SJCRH30 (cell line): ENCODE measurements around the gene PRKCE. TPM values are rescaled to one million over a fixed set of nuclear protein-coding genes. Genes with fewer than 3 reads are reported as not detected.

Experiments
- DNase-seq, 2 experiments: peaks; one replicate each; pipeline ENCODE4 v3.0.0-alpha.2; 2015 to 2020
- H3K27ac ChIP-seq: fragments of 250-450 bp; sonication (Bioruptor Pico); 2 replicates; pipeline ENCODE4 v1.5.1; 2020; ENCODE audit warnings: mild to moderate bottlenecking, moderate library complexity
- H3K27me3 ChIP-seq: fragments of 250-450 bp; sonication (Bioruptor Pico); 2 replicates; pipeline ENCODE4 v1.5.1; 2020; ENCODE audit warnings: mild to moderate bottlenecking, moderate library complexity
- H3K36me3 ChIP-seq: fragments of 250-450 bp; sonication (Bioruptor Pico); 2 replicates; pipeline ENCODE4 v1.5.1; 2020; ENCODE audit warnings: mild to moderate bottlenecking, moderate library complexity
- H3K4me1 ChIP-seq: fragments of 250-450 bp; sonication (Bioruptor Pico); 2 replicates; pipeline ENCODE4 v1.5.1; 2020; ENCODE audit warnings: mild to moderate bottlenecking, moderate library complexity
- H3K4me3 ChIP-seq: fragments of 250-450 bp; sonication (Bioruptor Pico); 2 replicates; pipeline ENCODE4 v1.5.1; 2020; ENCODE audit warnings: mild to moderate bottlenecking, moderate library complexity
- H3K9me3 ChIP-seq: fragments of 250-450 bp; sonication (Bioruptor Pico); replicated peaks from 2 replicates; pipeline ENCODE4 v1.5.1; 2020; ENCODE audit warnings: mild to moderate bottlenecking, moderate library complexity
- total RNA-seq: library from RNA; depleted of rRNA; stranded (reverse); fragments of >200 nt; shearing (Covaris generic); gene quantifications from 2 replicates; pipeline ENCODE4 v1.2.3, GENCODE V29; 2014

The PRKCE gene
- total RNA-seq, 1 experiment from 2014 or later = 11.9 TPM

DNA sequence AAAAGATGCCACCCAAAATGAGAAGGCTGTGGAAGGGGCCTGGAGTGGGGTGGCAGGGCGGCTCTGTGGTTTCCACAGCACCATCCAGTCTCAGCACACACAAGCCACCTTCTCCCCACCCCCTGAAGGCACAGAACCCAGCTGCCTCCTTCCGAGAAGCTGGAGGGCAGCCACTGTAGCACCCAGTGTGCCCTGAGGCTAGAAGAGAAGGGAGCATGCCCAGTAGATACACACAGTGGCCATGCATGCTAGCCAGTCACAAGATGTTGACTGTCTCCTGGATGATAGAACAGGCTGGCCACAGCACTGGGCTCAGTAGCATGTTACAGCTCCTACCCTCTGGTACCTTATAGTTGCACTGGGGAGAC is 496.9 kb downstream of the PRKCE start:
- no peaks in the 10 kb centered on the region for H3K4me1 ChIP-seq
- DNase-seq = no peak
- H3K9me3 ChIP-seq = no peaks in the 10 kb centered on the region
- H3K27ac ChIP-seq = no peak overlapping the region
- H3K4me3 ChIP-seq = no peak overlapping the region
- peaks cover 4% of the 10 kb centered on the region for H3K36me3 ChIP-seq
- no peaks in the 10 kb centered on the region for H3K27me3 ChIP-seq

DNA sequence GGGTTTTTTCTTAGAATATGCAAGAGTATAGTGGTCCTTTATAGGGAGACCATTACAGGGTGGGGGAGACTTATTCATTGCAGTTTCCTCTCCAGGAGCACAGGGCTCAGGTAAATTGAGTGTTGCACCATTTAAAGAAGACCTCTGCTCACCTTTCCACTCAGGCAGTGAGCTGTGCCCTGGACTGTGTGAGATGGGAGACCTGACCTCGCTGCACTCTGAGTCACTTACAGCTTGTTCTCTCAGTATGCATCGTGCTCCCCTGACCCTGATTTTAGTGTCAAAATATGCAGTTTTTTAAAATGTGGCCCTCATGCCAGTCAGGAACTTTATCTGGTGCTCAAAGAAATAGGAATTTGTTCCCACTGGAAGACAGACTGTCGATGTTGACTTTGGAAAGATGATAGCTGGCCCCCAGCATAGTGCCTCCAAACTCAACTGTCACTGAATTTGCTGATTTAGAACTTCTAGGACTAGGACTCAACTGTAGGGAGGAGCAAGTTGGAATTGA is 499.0 kb downstream of the PRKCE start:
- Histone ChIP-seq H3K27me3 (no peaks in the 10 kb centered on the region), H3K4me3 (no peak overlapping the region), H3K27ac (no peak overlapping the region), H3K4me1 (no peaks in the 10 kb centered on the region), H3K9me3 (no peaks in the 10 kb centered on the region), H3K36me3 (peaks cover 5% of the 10 kb centered on the region; the same call in 1 of the 2 replicates)
- DNase-seq = no peak

- no peaks in the 10 kb centered on the region for H3K4me1 ChIP-seq
- no peak overlapping the region for H3K27ac ChIP-seq
- DNase-seq = no peak
- H3K36me3 ChIP-seq = 0 out of 2 replicates have a peak, but pooled peaks cover 3% of the 10 kb centered on the region
- no peaks in the 10 kb centered on the region for H3K9me3 ChIP-seq
- no peaks in the 10 kb centered on the region for H3K27me3 ChIP-seq
- no peak overlapping the region for H3K4me3 ChIP-seq
Measured at GRCh38 chr2:46151577-46151976, 500.1 kb downstream of the PRKCE start.

DNA sequence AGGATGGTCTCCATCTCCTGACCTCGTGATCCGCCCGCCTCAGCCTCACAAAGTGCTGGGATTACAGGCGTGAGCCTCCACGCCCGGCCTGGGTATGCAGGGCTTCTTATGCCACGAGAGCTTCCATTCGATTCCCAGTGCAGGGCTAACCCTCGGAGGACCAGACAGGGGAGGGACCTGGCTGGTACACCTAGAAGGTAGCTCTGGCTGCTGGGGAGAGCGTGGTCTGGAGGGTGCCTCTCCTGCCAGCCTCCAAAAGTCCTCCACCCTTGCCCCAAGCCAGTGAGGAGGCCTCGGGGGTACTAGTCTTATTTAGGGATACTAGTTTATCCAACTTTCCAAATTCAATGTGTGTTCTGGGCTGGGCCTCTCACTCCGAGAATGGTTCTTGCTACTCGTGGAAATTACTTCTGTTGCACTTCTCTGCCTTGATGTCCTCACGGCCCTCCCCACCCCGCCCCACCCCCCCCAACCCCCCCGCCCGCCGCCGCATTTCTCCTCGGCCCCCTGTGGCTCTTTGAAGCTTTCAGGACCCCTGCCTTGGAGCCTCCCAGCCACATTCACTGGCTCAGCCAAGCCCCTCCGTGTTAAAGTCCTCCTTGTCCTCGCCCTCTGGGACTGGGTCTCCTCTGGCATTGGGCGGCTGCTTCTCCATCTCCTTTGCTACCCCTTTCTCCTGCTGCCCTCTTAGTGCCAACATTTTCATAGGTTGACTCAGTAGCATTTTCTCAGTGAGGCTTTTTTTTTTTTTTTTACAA is 502.7 kb downstream of the PRKCE start:
- H3K4me3 ChIP-seq = no peak overlapping the region
- no peaks in the 10 kb centered on the region for H3K27me3 ChIP-seq
- H3K27ac ChIP-seq = no peak overlapping the region
- 0 out of 2 replicates have a peak, but pooled peaks cover 3% of the 10 kb centered on the region for H3K36me3 ChIP-seq
- no peaks in the 10 kb centered on the region for H3K9me3 ChIP-seq
- no peak for DNase-seq
- H3K4me1 ChIP-seq = no peaks in the 10 kb centered on the region

- no peak for DNase-seq
- no peaks in the 10 kb centered on the region for H3K4me1 ChIP-seq
- no peak overlapping the region for H3K27ac ChIP-seq
- no peaks in the 10 kb centered on the region for H3K9me3 ChIP-seq
- peaks cover 3% of the 10 kb centered on the region; the same call in 1 of the 2 replicates for H3K36me3 ChIP-seq
- no peaks in the 10 kb centered on the region for H3K27me3 ChIP-seq
- H3K4me3 ChIP-seq = no peak overlapping the region
Measured at GRCh38 chr2:46157072-46157965, 505.8 kb downstream of the PRKCE start.

DNA sequence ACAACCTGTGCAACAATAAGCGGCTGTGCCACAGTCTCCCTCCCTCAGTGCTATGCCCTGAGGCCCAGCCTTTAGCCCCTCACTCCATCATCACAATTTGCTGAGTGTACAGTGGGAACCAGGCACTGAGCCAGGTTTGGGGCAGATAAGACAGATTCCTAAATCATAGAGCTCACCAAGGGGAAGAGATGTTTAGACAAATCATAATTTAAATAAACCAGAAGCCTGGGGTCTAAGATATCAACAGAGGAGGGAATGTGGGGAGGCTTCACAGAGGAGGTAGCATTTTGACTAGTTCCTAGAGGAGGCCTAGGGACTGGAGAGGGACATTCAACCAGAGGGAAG is 506.5 kb downstream of the PRKCE start:
- H3K9me3 ChIP-seq = no peaks in the 10 kb centered on the region
- peaks cover 3% of the 10 kb centered on the region; the same call in 1 of the 2 replicates for H3K36me3 ChIP-seq
- no peak for DNase-seq
- H3K4me1 ChIP-seq = no peaks in the 10 kb centered on the region
- no peaks in the 10 kb centered on the region for H3K27me3 ChIP-seq
- no peak overlapping the region for H3K27ac ChIP-seq
- no peak overlapping the region for H3K4me3 ChIP-seq

GRCh38 chr2:46158661-46159060 is 507.2 kb downstream of the PRKCE start:
- H3K27ac ChIP-seq = no peak overlapping the region
- no peaks in the 10 kb centered on the region for H3K27me3 ChIP-seq
- H3K9me3 ChIP-seq = no peaks in the 10 kb centered on the region
- no peaks in the 10 kb centered on the region for H3K4me1 ChIP-seq
- no peak for DNase-seq
- H3K4me3 ChIP-seq = no peak overlapping the region
- peaks cover 3% of the 10 kb centered on the region; the same call in 1 of the 2 replicates for H3K36me3 ChIP-seq

DNA sequence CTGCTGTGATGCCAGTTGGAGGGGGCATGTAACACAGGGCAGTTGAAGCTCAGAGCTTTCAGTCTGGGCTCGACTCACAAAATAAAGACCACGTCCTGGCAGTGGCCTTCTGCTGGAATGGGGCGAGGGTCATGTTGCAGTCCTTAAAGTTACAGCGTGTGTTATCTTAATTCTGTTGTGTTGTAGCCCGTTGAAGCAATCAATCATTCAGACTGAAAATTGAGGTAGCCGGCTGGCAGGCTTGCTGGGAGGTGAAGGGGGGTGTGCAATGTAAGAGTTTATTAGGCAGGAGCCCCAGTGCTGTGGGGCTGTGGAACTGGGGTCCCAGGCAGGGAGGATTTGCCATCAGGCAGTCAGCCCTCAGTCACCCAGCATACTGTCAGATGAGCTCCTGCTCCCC is 508.9 kb downstream of the PRKCE start:
- no peaks in the 10 kb centered on the region; the same call in 1 of the 2 replicates for H3K36me3 ChIP-seq

GRCh38 chr2:46161315-46161714 is 509.8 kb downstream of the PRKCE start:
- H3K4me1 ChIP-seq = peaks cover 15% of the 10 kb centered on the region
- H3K4me3 ChIP-seq = no peak overlapping the region
- no peak overlapping the region for H3K27ac ChIP-seq
- H3K27me3 ChIP-seq = no peaks in the 10 kb centered on the region
- no peaks in the 10 kb centered on the region; the same call in 1 of the 2 replicates for H3K36me3 ChIP-seq
- no peak for DNase-seq
- no peaks in the 10 kb centered on the region for H3K9me3 ChIP-seq

More for the DNA sequence above, 508.9 kb downstream of the PRKCE start:
- H3K9me3 ChIP-seq = no peaks in the 10 kb centered on the region
- H3K27me3 ChIP-seq = no peaks in the 10 kb centered on the region
- H3K4me3 ChIP-seq = no peak overlapping the region
- DNase-seq = no peak
- no peak overlapping the region for H3K27ac ChIP-seq
- H3K4me1 ChIP-seq = peaks cover 15% of the 10 kb centered on the region

DNA sequence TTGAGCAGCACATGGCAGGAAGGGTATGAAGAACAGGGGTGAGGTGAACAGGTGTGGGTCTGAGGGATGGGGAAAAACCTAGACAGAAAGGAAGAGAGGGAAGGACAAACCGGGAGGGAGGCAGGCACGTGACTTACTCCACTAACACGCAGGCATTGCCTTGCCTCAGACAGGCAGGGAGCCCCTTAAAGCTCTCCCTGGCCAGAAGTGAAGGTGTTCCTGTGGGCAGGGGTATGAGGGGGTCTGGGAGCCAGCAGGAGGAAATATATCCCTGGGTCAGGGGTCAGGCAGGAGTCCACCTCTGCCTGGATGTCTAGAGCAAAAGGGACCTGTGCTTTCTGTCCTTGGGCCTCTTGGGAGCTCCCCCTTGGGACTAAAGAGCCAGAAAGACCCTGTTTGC is 510.4 kb downstream of the PRKCE start:
- Histone ChIP-seq H3K4me1 (peaks cover 15% of the 10 kb centered on the region), H3K36me3 (no peaks in the 10 kb centered on the region; the same call in 1 of the 2 replicates), H3K4me3 (no peak overlapping the region), H3K27me3 (no peaks in the 10 kb centered on the region), H3K9me3 (no peaks in the 10 kb centered on the region), H3K27ac (no peak overlapping the region)
- no peak for DNase-seq

DNA sequence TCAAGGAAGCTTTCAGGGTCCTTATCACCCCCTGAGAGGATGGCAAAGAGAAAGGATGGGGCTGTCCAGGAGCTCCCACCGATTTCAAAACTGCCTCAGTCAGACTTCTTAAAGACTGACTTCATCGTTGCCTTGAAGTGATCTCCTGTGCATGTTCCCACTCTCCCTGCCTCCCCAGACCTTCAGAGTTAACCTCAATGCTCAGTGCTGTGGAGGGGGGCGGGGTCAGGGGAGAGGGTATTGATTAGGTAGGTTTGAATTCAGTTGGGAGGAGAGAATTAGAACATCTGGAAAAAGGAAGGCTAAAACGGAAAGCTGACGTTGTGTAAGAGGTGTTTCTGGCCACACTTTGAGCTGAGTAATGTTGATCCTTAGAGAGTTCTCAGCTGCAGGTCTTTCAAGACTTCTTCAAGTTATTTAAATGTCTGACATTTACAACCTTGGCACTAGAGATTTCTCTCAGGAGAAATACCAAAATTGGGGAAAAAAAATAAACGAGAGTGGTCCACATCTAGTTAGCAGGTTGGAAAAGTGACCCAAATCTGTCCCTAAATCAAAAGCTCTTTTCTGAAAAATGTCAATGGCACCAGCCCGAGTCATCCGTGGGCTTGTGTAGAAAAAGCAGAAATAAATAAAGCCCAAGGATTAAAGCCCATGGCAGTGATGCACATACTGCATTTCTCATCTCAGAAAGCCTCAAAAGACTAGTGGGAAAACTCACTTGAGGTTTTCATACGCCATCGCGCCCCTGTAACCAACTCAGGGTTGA is 511.0 kb downstream of the PRKCE start:
- Histone ChIP-seq H3K9me3 (no peaks in the 10 kb centered on the region), H3K27me3 (no peaks in the 10 kb centered on the region), H3K4me3 (no peak overlapping the region), H3K27ac (no peak overlapping the region), H3K4me1 (peaks cover 15% of the 10 kb centered on the region), H3K36me3 (no peaks in the 10 kb centered on the region; the same call in 1 of the 2 replicates)
- DNase-seq = no peak

- Histone ChIP-seq H3K36me3 (no peaks in the 10 kb centered on the region; the same call in 1 of the 2 replicates), H3K27ac (no peak overlapping the region), H3K4me1 (peaks cover 15% of the 10 kb centered on the region), H3K27me3 (no peaks in the 10 kb centered on the region), H3K9me3 (no peaks in the 10 kb centered on the region), H3K4me3 (no peak overlapping the region)
- no peak for DNase-seq
Measured at GRCh38 chr2:46163098-46163430, 511.6 kb downstream of the PRKCE start.

DNA sequence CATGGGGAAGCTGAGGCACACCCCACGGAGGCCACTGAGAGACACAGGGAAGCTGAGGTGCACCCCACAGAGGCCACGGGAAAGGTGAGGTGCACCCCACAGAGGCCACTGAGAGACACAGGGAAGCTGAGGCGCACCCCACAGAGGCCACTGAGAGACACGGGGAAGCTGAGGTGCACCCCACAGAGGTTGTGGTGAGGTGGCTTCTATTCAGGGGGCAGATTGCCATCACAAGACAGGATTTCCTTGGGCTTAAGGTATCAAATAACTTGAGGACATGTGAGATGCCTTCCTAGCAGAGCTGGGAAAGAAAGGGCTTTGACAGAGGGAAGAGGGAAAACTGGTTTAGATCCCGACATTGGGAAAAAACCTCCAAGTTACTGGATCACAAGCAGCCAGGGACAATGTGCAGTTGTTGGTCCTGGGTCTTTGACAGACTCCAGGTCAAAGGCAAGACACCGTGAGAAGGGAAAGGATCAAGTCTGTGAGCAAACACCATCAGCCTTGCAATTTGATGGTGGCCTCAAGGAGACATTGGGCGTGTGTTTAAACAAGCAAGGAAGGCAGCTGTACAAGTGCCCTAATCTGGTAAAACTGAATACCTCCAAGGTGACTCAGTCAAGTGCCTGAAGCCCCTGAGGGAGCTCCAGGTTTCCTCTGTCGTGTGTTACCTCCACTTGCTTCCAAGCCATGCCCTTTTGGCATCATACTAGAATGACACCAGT is 512.5 kb downstream of the PRKCE start:
- Histone ChIP-seq H3K27ac (no peak overlapping the region), H3K27me3 (no peaks in the 10 kb centered on the region), H3K36me3 (no peaks in the 10 kb centered on the region; the same call in 1 of the 2 replicates), H3K4me3 (no peak overlapping the region), H3K4me1 (peaks cover 15% of the 10 kb centered on the region), H3K9me3 (no peaks in the 10 kb centered on the region)
- DNase-seq = no peak
